GM12801 (cell line): ENCODE measurements around the gene ZBP1.

ENCODE experiments used
- CTCF ChIP-seq: IDR thresholded peaks from one replicate; pipeline ENCODE4 v1.5.1; 2011; ENCODE audit warnings: control low read depth; ENCODE audit not compliant: insufficient read length; ENCODE audit errors: extremely low read depth

Gene ZBP1

GRCh38 chr20:57628047-57628961 lies 8.1 kb upstream of the ZBP1 start:
- TF ChIP-seq CTCF: no peak

DNA sequence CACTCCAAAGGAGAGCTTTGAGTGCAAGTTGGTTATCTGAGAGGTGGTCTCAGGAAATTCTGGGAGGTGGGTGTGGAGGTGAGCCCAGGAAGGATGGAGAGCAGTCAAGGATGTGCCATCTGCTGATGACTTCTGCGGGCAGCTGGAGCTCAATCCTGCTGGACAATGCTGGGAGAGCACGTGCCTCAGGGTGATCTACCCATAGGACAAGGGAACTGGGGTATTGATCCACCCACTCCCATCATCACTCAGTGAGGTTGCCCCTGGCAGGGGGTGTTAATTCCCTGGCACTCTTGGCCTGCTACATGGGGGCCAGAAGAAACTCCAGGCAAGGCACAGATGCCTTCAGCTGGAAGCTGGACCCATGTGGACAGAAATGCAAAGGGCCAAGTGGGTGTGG lies 7.1 kb upstream of the ZBP1 start:
- TF ChIP-seq CTCF: no peak

DNA sequence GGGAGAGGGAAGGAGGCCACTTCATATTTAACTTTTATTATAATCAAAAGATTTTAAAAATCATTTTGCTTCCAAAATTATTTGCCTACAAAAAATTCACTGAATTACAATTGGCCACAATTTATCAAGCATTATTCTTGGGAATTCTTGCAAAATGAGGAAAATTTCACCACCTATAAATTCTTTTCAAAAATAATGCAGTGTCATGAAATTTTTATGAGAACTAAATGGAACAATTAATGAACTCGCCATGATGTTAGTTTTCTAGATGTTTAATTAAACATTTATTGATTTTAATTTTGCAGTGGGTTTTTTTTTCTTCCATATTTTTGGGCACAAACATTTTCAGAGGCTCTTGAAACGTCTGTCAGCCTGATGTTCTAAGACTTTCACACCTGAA lies 5.8 kb upstream of the ZBP1 start:
- TF ChIP-seq CTCF: no peak

GRCh38 chr20:57625181-57625958 lies 5.1 kb upstream of the ZBP1 start:
- no peak for TF ChIP-seq CTCF

DNA sequence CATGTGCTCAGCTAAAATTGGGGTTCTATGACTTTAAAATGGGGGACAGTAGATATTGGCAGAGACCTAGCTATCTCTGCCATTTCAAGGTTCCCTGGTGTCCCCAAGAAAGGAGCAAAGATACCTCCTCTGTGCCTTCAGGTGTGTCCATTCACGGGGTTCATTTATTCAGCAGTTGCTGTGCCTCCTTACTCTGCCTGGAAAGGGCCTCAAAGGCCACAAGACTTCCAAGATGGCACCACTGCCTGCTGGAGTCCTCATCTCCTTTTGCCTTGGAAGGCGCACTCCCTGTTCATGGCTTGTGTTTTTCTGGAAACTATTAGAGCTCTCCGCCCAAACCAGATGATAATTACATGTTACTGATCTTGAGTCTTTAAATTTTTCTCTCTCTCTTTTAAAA lies 3.9 kb upstream of the ZBP1 start:
- TF ChIP-seq CTCF: no peak

DNA sequence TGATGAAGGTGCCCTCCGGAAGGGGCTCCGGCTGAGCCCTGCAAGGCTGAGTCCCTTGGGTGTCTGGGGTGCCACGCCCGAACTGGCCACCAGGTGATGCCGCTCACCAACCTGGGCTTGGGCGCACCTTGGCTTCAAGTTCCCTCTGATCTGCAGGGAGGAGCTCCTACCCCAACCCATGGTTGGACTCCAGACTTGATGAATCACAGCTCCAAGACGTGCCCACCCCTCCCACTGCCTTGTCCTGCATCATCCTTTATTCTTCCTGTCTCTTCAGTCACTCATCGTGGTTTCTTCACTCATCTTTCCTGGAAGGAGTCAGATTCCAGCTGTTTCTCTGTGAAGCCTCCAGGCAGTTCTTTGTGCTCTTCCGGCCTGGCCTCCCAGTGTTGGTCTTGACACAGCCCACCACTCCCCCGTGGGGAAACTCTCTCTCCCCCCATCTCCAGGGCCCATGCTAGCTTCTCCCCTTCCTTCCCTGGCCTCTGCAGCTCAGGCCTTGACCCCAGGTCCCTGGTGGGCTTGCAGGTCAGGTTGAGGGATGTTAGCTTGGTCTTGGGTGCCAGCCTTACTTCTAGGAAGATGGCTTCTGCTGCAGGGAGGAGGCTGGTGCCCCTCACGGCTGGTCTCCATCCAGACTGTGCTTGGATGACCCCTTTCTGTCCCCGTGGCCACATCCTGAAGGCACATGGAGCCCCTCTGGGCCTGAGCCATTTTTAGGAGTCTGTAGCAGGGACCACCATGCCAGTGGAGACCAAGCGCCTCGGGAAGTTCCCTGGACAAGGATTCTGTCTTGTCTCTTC lies 2.6 kb upstream of the ZBP1 start:
- TF ChIP-seq CTCF: no peak

DNA sequence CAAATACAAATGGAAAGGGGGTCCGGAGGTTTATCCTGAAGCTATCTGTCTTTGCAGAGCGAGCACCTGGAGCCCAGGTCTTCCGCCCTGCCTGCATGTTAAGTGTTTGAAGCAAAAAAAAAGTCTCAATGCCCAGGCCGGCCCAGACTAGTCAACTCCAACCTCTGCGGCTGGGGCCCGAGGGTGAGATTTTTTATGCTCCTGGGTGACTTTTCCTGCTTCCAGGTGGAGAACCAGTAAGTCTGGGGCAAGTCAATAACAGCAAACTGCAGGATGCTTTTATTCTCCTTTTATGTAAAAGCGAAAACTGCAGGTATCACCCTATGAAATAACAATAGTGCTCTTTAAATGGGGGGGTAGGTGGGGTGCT lies 2.0 kb upstream of the ZBP1 start:
- TF ChIP-seq CTCF: no peak
